SW480 (cell line): Measurements from ENCODE around the gene CCDC57.
A peak's percentile ranks its signal among the peaks of the same experiment; 100 is the strongest.
"Not testable (repeated sequence)": the region's sequence is repeated elsewhere in the genome, so short reads cannot be mapped to it uniquely, and the experiment has no call there.

Experiments used
- DNase-seq: peaks from one replicate; pipeline ENCODE4 v3.0.0-alpha.2; 2016; ENCODE audit warnings: low spot score

Gene CCDC57

GRCh38 chr17:82212331-82213250, at the start of gene CCDC57:
TSS of gene CCDC57 (minus strand) at chr17:82212842. CDS start at chr17:82201944, 10,898 bp downstream.
- no peak for DNase-seq

- no peak for DNase-seq
Measured at GRCh38 chr17:82262344-82262743, 49.7 kb upstream of the CCDC57 start.

- DNase-seq: not testable (repeated sequence)
Measured at GRCh38 chr17:82259972-82260961, 47.6 kb upstream of the CCDC57 start.

- no peak for DNase-seq
Measured at GRCh38 chr17:82258555-82258954, 45.9 kb upstream of the CCDC57 start.

- DNase-seq: no peak
Measured at GRCh38 chr17:82257473-82257872, 44.8 kb upstream of the CCDC57 start.

- DNase-seq: no peak
Measured at GRCh38 chr17:82256242-82256885, 43.7 kb upstream of the CCDC57 start.

- no peak for DNase-seq
Measured at GRCh38 chr17:82255402-82255972, 42.8 kb upstream of the CCDC57 start.

GRCh38 chr17:82254746-82255145, 42.1 kb upstream of the CCDC57 start:
- not testable (repeated sequence) for DNase-seq

GRCh38 chr17:82254096-82254495, 41.5 kb upstream of the CCDC57 start:
- not testable (repeated sequence) for DNase-seq

GRCh38 chr17:82253179-82253544, 40.5 kb upstream of the CCDC57 start:
- no peak for DNase-seq

- no peak for DNase-seq
Measured at GRCh38 chr17:82252511-82253178, 40.0 kb upstream of the CCDC57 start.

- no peak for DNase-seq
Measured at GRCh38 chr17:82250868-82251500, 38.3 kb upstream of the CCDC57 start.

- DNase-seq: no peak
Measured at GRCh38 chr17:82249896-82250581, 37.4 kb upstream of the CCDC57 start.

GRCh38 chr17:82248815-82249674, 36.4 kb upstream of the CCDC57 start:
- no peak for DNase-seq

- DNase-seq: no peak
Measured at GRCh38 chr17:82247856-82248671, 35.4 kb upstream of the CCDC57 start.

GRCh38 chr17:82247182-82247823, 34.7 kb upstream of the CCDC57 start:
- DNase-seq: no peak

GRCh38 chr17:82246365-82247181, 33.9 kb upstream of the CCDC57 start:
- DNase-seq: peak; percentile 75
